HepG2 (cell line): ENCODE results near the gene CDCA5.

ENCODE experiments used
- ARNTL ChIP-seq: sonication (generic); formaldehyde crosslinking; IDR thresholded peaks from 2 replicates; pipeline ENCODE4 v1.4.0; 2020; ENCODE audit warnings: mild to moderate bottlenecking, missing genetic modification reagents
- CHD2 ChIP-seq: IDR thresholded peaks from 2 replicates; pipeline ENCODE4 v1.6.1; 2011; ENCODE audit warnings: low read depth, low read length, improper control_type of control experiment
- CTCF ChIP-seq: sonication (generic); formaldehyde crosslinking; IDR thresholded peaks from 2 replicates; pipeline ENCODE4 v1.5.0; 2020; ENCODE audit warnings: mild to moderate bottlenecking, missing genetic modification reagents, moderate library complexity
- ERF ChIP-seq: IDR thresholded peaks from 2 replicates; pipeline ENCODE4 v1.6.1; 2018; ENCODE audit warnings: missing biosample characterization, missing genetic modification reagents
- FOXJ3 ChIP-seq: sonication (generic); formaldehyde crosslinking; IDR thresholded peaks from 2 replicates; pipeline ENCODE4 v1.4.0; 2020; ENCODE audit warnings: missing genetic modification reagents, mild to moderate bottlenecking, borderline replicate concordance
- FOXP4 ChIP-seq: sonication (generic); formaldehyde crosslinking; IDR thresholded peaks from 2 replicates; pipeline ENCODE4 v1.4.0; 2020; ENCODE audit warnings: missing genetic modification reagents
- GATAD2A ChIP-seq: IDR thresholded peaks from 2 replicates; pipeline ENCODE4 v1.6.1; 2016
- KDM5B ChIP-seq: sonication (generic); formaldehyde crosslinking; IDR thresholded peaks from 2 replicates; pipeline ENCODE4 v1.4.0; 2020; ENCODE audit warnings: missing genetic modification reagents, mild to moderate bottlenecking, borderline replicate concordance
- POLR2AphosphoS5 ChIP-seq: IDR thresholded peaks from 2 replicates; pipeline ENCODE4 v1.6.1; 2012; ENCODE audit warnings: low read depth, low read length
- RFX1 ChIP-seq: fragments of 450-650 bp; IDR thresholded peaks from 2 replicates; pipeline ENCODE4 v1.6.1; 2017
- ZFP36 ChIP-seq: fragments of 150-350 bp; IDR thresholded peaks from 2 replicates; pipeline ENCODE4 v1.6.1; 2018; ENCODE audit warnings: borderline replicate concordance, low read length, low read depth; ENCODE audit not compliant: partially characterized antibody
- ZKSCAN5 ChIP-seq: sonication (generic); formaldehyde crosslinking; IDR thresholded peaks from 2 replicates; pipeline ENCODE4 v1.5.1; 2020; ENCODE audit warnings: mild to moderate bottlenecking, missing genetic modification reagents
- ZNF766 ChIP-seq: sonication (generic); formaldehyde crosslinking; IDR thresholded peaks from 2 replicates; pipeline ENCODE4 v1.5.0; 2020; ENCODE audit warnings: missing genetic modification reagents, borderline replicate concordance
- ZSCAN20 ChIP-seq: sonication (generic); formaldehyde crosslinking; IDR thresholded peaks from 2 replicates; pipeline ENCODE4 v1.4.0; 2020; ENCODE audit warnings: missing genetic modification reagents, mild to moderate bottlenecking, borderline replicate concordance

GRCh38 chr11:65066315-65066714 is 17.5 kb downstream of the CDCA5 start:
- TF ChIP-seq POLR2AphosphoS5 (no peak), FOXP4 (no peak), CTCF (CRISPR knock-in tag) (no peak), ERF (CRISPR knock-in tag) (no peak), ARNTL (CRISPR knock-in tag) (no peak), ZKSCAN5 (no peak), CHD2 (no peak), GATAD2A (CRISPR knock-in tag) (peak; percentile 19; the same call in 1 of the 2 replicates), RFX1 (no peak), KDM5B (CRISPR knock-in tag) (no peak), ZSCAN20 (CRISPR knock-in tag) (no peak), ZNF766 (CRISPR knock-in tag) (no peak), ZFP36 (no peak), FOXJ3 (no peak)
